ENCODE results near the gene HOXA7.
A peak's percentile ranks its signal among the peaks of the same experiment; 100 is the strongest.

The HOXA7 gene

DNA sequence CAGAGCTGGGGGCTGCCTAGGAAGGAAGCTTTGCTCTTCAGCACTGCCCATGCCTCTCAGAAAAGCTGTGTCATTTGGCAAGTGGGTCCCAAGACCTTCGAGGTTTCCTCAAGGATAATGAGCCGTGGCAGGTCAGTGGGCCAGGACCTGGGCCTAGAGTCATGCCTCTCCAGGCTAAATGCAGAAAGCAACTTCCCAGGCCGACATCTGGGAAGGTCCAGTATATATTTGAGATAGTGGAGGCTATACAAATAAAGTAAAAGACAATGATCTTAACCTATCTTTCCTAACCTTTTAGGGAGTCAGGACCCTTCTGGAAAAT, 20.0 kb upstream of the HOXA7 start:
- Histone ChIP-seq H3K9me3 (ENCODE audit: control insufficient read depth, insufficient read depth, low read length) (no peaks in the 10 kb centered on the region), H3K27me3 (ENCODE audit: control insufficient read depth, insufficient read depth, low read length) (peaks cover 97% of the 10 kb centered on the region), H3K4me1 (ENCODE audit: control insufficient read depth, insufficient read depth, low read length) (no peaks in the 10 kb centered on the region), H3K36me3 (ENCODE audit: control insufficient read depth, insufficient read depth, low read length) (no peaks in the 10 kb centered on the region), H3K9ac (ENCODE audit: low read depth, low read length) (no peak overlapping the region), H3K4me3 (ENCODE audit: low read depth, low read length) (peak overlapping the region; percentile 23)

DNA sequence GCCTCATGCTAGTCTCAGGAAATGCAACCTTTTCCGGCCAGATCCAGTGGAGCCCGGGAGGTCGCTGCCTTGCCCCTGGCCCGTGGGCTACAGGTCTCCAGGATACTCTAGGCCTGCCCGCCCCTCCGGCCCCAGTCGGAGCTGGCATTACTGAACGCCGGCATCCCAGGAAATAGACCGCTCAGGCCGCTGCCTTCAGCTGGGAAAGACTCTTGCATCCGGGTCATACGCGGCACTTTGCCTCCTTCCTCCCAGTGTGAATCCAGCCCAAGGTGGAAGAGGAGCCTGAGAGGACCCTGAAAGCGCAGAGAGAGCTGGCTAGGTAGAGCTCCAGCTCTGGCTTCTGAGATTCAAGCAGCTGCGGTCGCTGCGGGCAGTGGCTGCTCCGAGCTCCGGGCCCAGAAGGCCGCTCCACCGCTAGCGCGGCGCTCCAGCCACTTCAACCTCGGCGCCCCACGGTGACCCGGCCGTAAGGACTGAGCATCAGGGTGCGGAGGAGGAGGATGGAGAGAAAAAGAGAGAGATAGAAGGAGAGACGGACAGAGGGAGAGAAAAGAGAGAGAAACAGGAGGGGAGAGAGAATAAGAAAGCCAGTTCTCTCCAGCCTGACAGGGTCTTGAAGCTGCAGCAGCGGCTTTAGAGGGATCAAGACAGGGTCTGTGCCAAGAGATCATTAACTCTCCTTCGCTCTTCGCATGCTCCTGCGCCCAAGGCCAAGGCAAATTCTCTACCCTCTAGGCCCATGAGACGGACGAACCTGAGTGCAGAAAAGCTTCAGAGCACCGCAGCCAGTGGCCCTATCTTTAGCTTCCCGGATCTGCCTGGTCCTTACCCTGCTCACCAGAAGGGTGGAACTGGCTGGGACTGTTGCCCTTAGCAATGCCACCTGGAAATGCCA, 19.4 kb upstream of the HOXA7 start:
- Histone ChIP-seq H3K36me3 (ENCODE audit: control insufficient read depth, insufficient read depth, low read length) (no peaks in the 10 kb centered on the region), H3K27me3 (ENCODE audit: control insufficient read depth, insufficient read depth, low read length) (peaks cover 97% of the 10 kb centered on the region), H3K4me1 (ENCODE audit: control insufficient read depth, insufficient read depth, low read length) (no peaks in the 10 kb centered on the region), H3K9me3 (ENCODE audit: control insufficient read depth, insufficient read depth, low read length) (no peaks in the 10 kb centered on the region), H3K4me3 (ENCODE audit: low read depth, low read length) (peak overlapping the region; percentile 23), H3K9ac (ENCODE audit: low read depth, low read length) (no peak overlapping the region)

DNA sequence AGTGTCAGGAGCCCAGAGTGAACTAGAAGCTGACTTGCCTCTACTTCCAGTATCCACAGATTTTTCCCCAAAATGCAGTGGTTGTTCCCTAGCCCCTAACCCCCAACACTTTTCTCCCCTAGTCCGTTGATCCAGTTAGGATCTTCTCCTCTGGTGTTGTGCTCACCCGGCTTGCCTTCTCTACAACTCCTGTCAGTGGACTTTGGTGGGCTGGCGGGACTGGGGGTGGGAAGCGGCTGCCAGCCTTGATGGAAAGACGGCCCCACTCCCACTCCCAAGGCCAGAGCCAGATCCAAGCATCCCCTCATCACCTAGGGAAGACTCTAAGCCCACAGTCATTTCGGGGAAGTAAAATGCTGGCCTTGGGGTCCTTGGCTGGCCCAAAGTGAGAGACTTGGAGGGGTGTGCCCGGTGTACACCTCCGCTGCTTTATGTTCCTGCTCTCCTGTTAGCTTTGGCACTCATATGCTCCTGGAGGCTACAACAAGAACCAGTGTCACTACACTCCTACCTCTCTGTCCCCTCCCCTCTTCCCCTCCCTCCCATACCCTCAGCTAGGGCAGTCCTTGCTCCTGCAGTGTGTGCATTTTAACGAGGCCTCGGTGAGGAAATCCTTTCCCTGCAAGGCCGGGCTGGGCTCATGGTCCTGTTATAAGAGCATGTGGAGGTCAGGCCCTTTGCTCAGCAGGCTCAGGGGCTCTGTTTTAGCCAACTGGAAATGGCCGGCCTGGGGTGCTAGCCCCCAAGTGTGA, 18.6 kb upstream of the HOXA7 start:
- Histone ChIP-seq H3K9me3 (ENCODE audit: control insufficient read depth, insufficient read depth, low read length) (no peaks in the 10 kb centered on the region), H3K36me3 (ENCODE audit: control insufficient read depth, insufficient read depth, low read length) (no peaks in the 10 kb centered on the region), H3K9ac (ENCODE audit: low read depth, low read length) (no peak overlapping the region), H3K4me3 (ENCODE audit: low read depth, low read length) (peak overlapping the region; percentile 18), H3K4me1 (ENCODE audit: control insufficient read depth, insufficient read depth, low read length) (no peaks in the 10 kb centered on the region), H3K27me3 (ENCODE audit: control insufficient read depth, insufficient read depth, low read length) (peaks cover 97% of the 10 kb centered on the region)

DNA sequence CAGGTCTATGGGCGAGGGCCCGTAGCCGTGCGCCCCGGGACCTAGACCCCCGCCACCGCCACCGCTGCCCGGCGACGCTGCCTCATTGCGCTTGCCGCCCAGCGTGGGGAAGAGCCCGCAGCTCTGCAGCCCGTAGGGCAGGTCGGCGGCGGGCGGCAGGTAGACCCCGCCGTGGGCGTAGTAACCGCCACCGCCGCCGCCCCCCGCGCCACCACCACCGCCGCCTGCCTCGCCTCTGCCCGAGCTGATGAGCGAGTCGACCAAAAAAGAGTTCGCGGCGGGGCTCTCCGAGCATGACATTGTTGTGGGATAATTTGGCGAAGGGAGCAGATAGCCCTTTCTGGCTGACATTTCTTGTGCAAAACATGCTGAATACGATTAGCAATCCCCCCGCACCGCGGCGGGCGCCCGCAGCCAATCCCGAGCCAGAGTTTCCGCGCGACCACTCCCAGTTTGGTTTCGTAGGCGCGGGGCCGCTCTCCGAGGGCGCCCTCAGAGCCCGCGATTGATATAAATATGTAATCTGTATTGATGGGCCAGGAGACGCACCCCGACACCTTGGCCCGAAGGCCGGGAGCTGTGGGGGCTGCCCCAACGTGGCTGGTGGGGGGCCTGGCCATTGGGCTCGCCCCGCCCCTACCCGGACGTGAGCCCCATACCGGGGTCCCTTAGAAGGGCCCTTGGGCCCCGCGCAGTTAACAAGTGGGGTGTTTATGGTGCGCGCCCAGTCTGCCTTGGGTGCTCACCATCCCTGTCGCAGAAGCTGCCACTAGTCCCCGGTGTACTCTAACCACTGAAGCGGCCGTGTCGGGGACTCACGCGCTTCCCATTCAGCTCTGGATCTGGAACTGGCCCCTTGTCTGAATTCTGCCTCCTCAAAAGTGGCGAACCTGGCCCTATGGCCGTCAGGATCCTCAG, 17.7 kb upstream of the HOXA7 start, which contains the start of gene HOXA10:
TSS of gene HOXA10 (minus strand) at position 365 of the 918 bp plus-strand sequence. CDS start at position 351, 14 bp downstream.
- Histone ChIP-seq H3K4me1 (ENCODE audit: control insufficient read depth, insufficient read depth, low read length) (no peaks in the 10 kb centered on the region), H3K4me3 (ENCODE audit: low read depth, low read length) (peak within 1 kb of the TSS; percentile 18), H3K36me3 (ENCODE audit: control insufficient read depth, insufficient read depth, low read length) (no peaks in the 10 kb centered on the region), H3K27me3 (ENCODE audit: control insufficient read depth, insufficient read depth, low read length) (peaks cover 96% of the 10 kb centered on the region), H3K9me3 (ENCODE audit: control insufficient read depth, insufficient read depth, low read length) (no peaks in the 10 kb centered on the region), H3K9ac (ENCODE audit: low read depth, low read length) (no peak within 1 kb of the TSS)

DNA sequence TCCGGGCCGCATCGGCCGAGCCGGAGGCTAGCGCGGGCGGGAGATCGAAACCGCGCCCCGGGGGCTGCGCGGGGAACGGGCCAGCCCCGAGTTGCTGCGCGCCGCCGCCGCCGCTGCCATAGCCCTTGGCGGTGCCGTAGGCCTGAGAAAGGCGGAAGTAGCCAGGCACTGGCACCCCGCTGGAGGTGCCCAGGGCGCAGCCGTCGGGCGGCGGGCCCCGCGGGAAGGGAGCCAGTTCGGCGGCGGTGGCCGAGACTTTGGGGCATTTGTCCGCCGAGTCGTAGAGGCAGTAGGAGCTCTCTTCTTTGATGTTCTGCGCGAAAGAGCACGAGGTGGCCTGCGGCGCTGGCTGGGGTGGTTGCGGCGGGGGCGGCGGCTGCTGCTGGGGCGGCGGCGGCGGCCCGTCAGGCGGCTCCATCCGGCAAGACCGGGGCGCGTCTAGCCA, 17.1 kb upstream of the HOXA7 start:
- Histone ChIP-seq H3K4me3 (ENCODE audit: low read depth, low read length) (peak overlapping the region; percentile 18), H3K9me3 (ENCODE audit: control insufficient read depth, insufficient read depth, low read length) (no peaks in the 10 kb centered on the region), H3K9ac (ENCODE audit: low read depth, low read length) (no peak overlapping the region), H3K27me3 (ENCODE audit: control insufficient read depth, insufficient read depth, low read length) (peaks cover 96% of the 10 kb centered on the region), H3K4me1 (ENCODE audit: control insufficient read depth, insufficient read depth, low read length) (no peaks in the 10 kb centered on the region), H3K36me3 (ENCODE audit: control insufficient read depth, insufficient read depth, low read length) (no peaks in the 10 kb centered on the region)

DNA sequence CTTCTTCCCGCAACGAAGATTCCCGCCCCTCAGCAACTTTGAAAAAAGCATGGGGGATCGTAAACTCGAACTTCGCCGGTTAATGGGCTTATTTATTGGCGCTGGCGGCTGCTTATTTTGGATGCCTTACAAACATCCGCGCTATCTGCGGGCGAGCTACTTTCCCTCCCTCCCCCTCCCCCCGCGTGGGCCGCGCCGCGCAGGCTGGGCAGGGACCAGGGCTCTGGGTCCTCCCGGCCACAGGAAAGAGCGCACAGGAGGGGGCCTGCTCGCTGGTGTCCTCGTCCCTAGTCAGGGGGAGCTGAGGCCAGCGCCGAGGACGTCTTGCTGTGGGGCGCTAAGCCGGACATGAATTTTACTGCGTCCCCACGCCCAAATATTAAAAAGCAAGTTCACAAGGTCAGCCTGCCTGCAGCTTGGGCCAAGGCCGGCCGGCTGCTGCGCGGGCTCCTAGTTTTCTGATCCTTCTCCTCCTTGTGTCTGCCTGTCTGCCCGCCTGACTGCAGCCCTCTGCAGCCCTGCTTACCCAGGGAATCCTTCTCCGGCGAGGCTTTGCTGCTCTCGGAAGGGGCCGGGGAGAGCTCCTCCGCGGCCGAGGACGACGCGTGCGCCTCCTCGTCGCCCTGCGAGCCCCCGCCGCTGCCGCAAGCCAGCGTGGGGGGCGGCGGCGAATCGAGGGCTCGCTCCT, 16.5 kb upstream of the HOXA7 start:
- Histone ChIP-seq H3K36me3 (ENCODE audit: control insufficient read depth, insufficient read depth, low read length) (no peaks in the 10 kb centered on the region), H3K9ac (ENCODE audit: low read depth, low read length) (no peak overlapping the region), H3K4me1 (ENCODE audit: control insufficient read depth, insufficient read depth, low read length) (no peaks in the 10 kb centered on the region), H3K27me3 (ENCODE audit: control insufficient read depth, insufficient read depth, low read length) (peaks cover 96% of the 10 kb centered on the region), H3K4me3 (ENCODE audit: low read depth, low read length) (peak overlapping the region; percentile 18), H3K9me3 (ENCODE audit: control insufficient read depth, insufficient read depth, low read length) (no peaks in the 10 kb centered on the region)

DNA sequence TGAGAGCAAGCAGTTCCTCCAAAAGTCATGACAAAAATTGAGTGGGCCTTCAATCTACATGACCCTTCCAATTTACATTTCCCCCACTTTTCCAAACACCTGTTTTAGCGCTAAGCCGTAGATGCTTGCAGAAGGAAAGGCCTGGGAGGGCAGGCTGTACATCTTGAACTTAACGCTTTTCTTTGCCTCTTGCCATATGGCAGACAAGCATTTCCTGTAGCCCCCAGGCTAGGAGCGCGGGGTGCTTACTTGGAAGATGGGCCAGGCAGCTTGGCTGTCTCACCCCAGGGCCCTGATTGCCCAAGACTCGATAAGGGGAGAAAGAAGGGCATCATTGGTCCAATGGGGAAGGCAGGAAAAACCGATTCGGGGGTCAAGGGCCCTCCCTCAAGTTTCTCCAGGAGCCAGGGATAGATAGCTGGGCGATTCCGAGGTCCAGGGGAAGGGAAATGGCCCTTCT, 15.9 kb upstream of the HOXA7 start:
- Histone ChIP-seq H3K4me1 (ENCODE audit: control insufficient read depth, insufficient read depth, low read length) (no peaks in the 10 kb centered on the region), H3K27me3 (ENCODE audit: control insufficient read depth, insufficient read depth, low read length) (peaks cover 96% of the 10 kb centered on the region), H3K9me3 (ENCODE audit: control insufficient read depth, insufficient read depth, low read length) (no peaks in the 10 kb centered on the region), H3K36me3 (ENCODE audit: control insufficient read depth, insufficient read depth, low read length) (no peaks in the 10 kb centered on the region), H3K4me3 (ENCODE audit: low read depth, low read length) (no peak overlapping the region), H3K9ac (ENCODE audit: low read depth, low read length) (no peak overlapping the region)

DNA sequence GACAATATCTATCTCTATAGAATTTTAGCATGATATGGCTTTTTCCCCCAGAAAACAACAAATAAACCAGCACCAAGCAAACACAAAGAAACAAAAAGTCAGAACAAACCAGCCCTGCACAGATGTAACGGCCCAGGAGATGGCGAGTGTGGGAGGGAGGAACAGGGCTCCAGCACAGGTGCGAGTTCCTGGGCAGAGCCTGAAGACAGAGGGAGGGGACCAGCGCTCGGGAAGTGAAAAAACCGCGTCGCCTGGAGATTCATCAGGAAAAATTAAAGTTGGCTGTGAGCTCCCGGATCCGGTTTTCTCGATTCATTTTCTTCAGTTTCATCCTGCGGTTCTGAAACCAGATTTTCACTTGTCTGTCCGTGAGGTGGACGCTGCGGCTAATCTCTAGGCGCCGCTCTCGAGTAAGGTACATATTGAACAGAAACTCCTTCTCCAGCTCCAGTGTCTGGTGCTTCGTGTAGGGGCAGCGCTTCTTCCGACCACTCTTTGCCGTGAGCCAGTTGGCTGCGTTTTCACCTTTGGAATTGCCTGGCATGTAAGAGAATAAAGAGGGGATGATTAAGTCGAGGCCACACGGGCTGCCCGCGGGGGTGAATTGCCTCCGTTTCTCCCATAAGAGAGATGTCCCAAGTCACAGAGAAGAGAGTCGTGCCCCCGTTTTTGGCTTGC, 15.3 kb upstream of the HOXA7 start:
- no peak overlapping the region for H3K9ac ChIP-seq (ENCODE audit: low read depth, low read length)
- peak overlapping the region; percentile 23 for H3K4me3 ChIP-seq (ENCODE audit: low read depth, low read length)
- peaks cover 96% of the 10 kb centered on the region for H3K27me3 ChIP-seq (ENCODE audit: control insufficient read depth, insufficient read depth, low read length)
- no peaks in the 10 kb centered on the region for H3K4me1 ChIP-seq (ENCODE audit: control insufficient read depth, insufficient read depth, low read length)
- H3K36me3 ChIP-seq (ENCODE audit: control insufficient read depth, insufficient read depth, low read length), result no peaks in the 10 kb centered on the region
- no peaks in the 10 kb centered on the region for H3K9me3 ChIP-seq (ENCODE audit: control insufficient read depth, insufficient read depth, low read length)

DNA sequence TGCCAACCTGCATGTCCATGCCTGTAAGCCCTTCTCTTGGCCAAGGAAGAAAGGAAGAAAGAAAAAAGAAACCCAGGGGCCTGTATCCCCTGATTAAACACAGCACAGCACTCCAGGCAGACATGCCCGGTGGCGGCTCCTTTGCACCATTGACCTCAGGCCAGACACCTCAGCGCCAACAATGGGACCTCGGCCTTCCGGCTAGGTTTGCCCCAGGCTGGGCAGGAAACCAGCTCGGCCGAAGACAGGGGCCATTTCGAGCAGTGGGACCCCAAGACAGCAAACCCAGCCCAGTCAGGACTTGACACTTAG, 14.8 kb upstream of the HOXA7 start:
- no peak overlapping the region for H3K9ac ChIP-seq (ENCODE audit: low read depth, low read length)
- H3K36me3 ChIP-seq (ENCODE audit: control insufficient read depth, insufficient read depth, low read length), result no peaks in the 10 kb centered on the region
- H3K4me3 ChIP-seq (ENCODE audit: low read depth, low read length), result no peak overlapping the region
- peaks cover 96% of the 10 kb centered on the region for H3K27me3 ChIP-seq (ENCODE audit: control insufficient read depth, insufficient read depth, low read length)
- no peaks in the 10 kb centered on the region for H3K9me3 ChIP-seq (ENCODE audit: control insufficient read depth, insufficient read depth, low read length)
- no peaks in the 10 kb centered on the region for H3K4me1 ChIP-seq (ENCODE audit: control insufficient read depth, insufficient read depth, low read length)

DNA sequence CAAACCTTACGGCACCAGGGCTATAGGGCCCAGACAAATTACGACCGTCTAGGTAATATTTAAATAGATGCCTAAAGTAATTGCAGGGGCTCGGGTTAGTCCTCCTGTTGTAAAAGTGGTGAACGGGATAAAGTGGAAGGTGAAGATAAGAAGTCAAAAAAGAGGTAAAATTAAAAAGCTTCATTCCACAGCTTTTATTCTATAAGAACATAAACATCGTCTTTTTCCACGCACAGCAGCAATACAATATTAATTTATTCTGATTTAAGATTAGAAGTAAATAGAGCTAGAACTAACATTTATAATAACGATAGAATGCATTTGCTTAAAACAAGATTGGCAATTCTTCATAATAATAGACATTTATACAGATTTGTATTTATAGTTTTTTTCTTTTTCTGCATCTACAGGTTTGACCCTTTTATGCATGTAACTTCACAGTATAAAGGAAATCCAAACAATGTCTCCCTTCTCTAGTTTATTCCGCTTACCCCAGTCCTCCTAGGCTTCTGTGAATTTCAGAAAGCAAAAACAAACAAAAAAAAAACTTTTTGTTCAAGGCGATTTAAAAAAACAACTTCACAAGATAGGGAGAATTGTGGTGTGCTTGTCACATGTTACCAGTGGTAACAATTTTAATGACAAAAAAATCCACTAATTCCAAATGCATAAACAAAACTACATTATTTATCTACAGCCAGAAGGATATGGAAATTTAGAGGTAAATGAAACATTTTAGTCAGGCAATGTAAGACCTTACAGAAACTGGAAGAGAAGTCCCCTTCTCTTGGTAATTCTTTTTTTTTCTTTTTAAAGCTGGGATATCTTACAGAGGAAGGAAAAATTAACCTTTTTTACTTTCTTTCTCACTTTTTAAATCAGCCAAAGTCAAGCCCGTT, 14.2 kb upstream of the HOXA7 start:
- Histone ChIP-seq H3K4me3 (ENCODE audit: low read depth, low read length) (no peak overlapping the region), H3K9ac (ENCODE audit: low read depth, low read length) (no peak overlapping the region)

More for the DNA sequence above, 14.2 kb upstream of the HOXA7 start:
- Histone ChIP-seq H3K9me3 (ENCODE audit: control insufficient read depth, insufficient read depth, low read length) (no peaks in the 10 kb centered on the region), H3K4me1 (ENCODE audit: control insufficient read depth, insufficient read depth, low read length) (no peaks in the 10 kb centered on the region), H3K36me3 (ENCODE audit: control insufficient read depth, insufficient read depth, low read length) (no peaks in the 10 kb centered on the region), H3K27me3 (ENCODE audit: control insufficient read depth, insufficient read depth, low read length) (peaks cover 96% of the 10 kb centered on the region)
